HL-60/S4 treated with retinoic acid at 250 ng/mL for 4 days and 3 days (cell line): ENCODE results near the gene TBC1D3B.
"Not testable (repeated sequence)": the region's sequence is repeated elsewhere in the genome, so short reads cannot be mapped to it uniquely, and the experiment has no call there.

ENCODE experiments used
- in situ Hi-C: fragments of 300-500 bp; cut with MboI; formaldehyde crosslinking; loops from 2 replicates; pipeline ENCODE4 v1.7.0; 2022; ENCODE audit warnings: low sequenced_read_pairs

Gene TBC1D3B

DNA sequence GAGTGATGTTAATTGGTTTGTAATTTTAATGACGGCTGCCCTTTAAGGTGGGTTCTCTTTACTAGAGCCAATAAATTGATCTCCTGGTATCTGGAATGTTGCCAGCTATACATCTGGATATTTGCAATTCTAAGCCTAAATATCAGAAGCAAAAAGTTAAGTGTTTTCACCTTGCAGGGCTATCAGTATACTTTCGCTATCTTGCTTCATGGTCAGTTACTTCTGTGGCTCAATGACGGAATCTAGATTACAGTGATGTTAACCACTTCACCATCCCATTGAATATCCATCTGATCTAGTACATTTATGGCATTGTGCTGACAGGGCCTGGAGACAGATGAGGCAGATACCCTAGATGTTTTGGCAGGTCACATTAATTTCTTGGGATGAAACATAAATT, 44.5 kb downstream of the TBC1D3B start:
- in situ Hi-C loops = loop anchor here (5.0 kb wide), 1 partner anchor 50 kb away; no protein-coding TSS in a partner anchor

DNA sequence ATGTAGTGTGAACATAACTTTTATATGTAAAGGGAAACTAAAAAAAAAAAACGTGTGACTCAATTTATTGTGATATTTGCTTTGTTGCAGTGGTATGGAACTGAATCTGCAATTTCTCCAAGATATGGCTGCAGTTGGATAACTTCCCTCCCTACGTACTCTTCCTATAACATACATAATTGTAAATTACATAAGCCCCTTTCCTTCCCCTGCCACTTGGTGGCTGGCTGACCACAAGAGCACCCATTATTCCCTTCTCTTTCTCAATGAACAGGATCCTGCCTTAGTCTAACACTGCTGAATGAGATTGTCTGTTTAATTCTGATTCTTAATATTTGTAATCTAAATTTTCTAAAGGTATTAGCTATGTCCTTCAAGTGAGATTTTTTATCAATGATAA, 45.0 kb downstream of the TBC1D3B start:
- in situ Hi-C loops = loop anchor here (5.0 kb wide), 1 partner anchor 51 kb away; no protein-coding TSS in a partner anchor

DNA sequence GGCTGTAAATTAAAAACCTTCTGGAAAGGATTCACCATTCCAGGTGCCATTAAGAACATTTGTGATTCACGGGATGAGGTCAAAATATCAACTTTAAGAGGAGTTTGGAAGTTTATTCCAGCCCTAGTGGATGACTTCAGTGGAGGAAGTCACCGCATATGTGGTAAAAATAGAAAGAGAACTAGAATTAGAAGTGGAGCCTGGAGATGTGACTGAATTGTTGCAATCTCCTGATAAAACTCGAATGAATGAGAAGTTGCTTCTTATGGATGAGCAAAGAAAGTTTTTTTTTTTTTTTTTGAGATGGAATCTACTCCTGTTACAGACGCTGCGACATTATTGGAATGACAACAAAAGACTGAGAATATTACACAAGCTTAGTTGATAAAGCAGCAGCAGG, 46.1 kb downstream of the TBC1D3B start:
- in situ Hi-C loops = loop anchor here (5.0 kb wide), 1 partner anchor 52 kb away; no protein-coding TSS in a partner anchor

DNA sequence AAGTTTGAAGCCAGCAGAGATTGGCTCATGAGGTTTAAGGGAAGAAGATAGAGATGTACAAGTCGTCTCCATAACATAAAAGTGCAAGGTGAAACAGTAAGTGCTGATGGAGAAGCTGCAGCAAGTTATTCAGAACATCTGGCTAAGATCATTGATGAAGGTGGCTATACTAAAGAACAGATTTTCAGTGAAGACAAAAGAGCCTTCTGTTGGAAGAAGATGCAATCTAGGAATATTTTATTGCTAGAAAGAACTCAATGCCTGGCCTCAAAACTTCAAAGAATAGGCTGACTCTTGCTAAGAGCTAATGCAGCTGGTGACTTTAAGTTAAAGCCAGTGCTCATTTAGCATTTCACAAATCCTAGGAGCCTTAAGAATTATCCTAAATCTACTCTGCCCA, 46.8 kb downstream of the TBC1D3B start:
- in situ Hi-C loops = loop anchor here (5.0 kb wide), 1 partner anchor 53 kb away; no protein-coding TSS in a partner anchor

DNA sequence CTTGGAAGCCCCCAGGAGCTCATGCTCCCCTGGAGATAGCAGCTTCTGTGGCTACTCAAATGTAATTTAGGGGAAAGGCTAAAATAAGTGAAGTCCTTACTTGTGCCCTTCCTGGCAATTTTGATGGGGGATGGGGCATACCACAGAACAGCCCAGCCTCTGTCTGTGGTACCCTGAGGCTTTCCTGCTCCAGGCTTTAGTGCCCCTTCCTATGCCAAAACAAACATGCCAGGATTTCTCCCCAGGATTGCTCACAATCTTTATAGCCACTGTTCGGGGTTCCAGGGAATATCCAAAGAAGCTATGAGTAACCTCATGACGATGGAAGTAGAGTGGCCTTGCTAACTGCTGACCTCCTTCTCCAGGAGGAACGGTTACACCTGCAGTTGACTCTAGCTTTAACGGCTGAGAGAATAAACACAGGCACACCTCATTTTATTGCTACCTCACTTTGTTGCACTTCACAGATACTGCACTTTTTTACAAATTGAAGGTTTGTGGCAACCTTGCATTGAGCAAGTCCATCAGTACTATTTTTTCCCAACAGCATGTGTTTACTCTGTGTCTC, 47.9 kb downstream of the TBC1D3B start:
- in situ Hi-C loops = no loop called here

DNA sequence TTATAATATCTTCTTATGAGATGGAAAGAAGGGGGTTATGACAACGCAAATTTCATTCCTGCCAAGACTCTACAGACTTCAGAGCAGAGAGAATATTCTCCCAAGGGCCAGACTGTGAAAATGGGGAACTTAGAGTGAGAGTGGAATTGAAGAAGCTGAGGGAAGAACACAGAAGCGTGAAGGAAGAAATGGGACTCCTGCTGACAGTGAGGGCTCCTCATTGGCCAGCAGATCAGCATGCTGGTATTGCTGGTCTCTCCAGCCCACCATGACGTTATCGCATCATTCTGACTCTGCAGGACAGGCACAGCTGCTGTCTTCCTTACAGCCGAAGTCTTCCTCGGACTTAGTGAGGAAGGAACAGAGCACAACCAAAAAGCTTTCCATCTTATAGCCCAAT, 48.5 kb downstream of the TBC1D3B start:
- in situ Hi-C loops = no loop called here

DNA sequence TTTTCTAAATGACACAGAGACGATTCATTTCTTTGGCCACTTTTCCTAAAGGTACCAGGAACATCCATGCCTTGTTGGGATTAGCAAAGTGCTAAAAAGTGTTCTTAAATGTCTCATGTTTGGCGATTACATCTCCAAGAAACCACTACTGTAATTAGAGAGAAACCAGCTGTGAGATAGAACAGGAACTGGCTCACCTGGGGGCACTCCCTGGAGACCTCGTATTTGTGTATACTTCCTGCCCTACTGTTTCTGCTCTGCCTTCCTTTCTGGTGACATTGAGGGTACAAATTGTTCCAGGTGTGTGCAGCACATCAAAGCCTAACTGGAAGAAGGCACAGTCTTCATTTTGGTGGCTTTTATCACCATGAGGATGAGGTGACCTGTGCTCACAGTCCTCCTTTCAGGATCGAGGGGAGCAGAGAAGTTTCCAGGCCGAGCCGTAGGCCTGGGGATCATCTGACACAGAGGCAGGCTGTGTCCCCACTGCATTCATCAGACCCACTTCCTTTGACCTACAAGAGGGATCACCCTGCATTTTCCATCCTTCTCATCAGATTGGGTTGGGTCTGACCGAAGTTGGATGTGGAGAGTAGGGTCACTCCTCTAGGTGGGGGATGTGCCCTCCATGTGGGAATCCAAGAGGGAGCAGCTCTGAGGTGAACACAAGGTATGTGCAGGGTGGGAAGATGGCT, 49.1 kb downstream of the TBC1D3B start:
- in situ Hi-C loops = no loop called here

DNA sequence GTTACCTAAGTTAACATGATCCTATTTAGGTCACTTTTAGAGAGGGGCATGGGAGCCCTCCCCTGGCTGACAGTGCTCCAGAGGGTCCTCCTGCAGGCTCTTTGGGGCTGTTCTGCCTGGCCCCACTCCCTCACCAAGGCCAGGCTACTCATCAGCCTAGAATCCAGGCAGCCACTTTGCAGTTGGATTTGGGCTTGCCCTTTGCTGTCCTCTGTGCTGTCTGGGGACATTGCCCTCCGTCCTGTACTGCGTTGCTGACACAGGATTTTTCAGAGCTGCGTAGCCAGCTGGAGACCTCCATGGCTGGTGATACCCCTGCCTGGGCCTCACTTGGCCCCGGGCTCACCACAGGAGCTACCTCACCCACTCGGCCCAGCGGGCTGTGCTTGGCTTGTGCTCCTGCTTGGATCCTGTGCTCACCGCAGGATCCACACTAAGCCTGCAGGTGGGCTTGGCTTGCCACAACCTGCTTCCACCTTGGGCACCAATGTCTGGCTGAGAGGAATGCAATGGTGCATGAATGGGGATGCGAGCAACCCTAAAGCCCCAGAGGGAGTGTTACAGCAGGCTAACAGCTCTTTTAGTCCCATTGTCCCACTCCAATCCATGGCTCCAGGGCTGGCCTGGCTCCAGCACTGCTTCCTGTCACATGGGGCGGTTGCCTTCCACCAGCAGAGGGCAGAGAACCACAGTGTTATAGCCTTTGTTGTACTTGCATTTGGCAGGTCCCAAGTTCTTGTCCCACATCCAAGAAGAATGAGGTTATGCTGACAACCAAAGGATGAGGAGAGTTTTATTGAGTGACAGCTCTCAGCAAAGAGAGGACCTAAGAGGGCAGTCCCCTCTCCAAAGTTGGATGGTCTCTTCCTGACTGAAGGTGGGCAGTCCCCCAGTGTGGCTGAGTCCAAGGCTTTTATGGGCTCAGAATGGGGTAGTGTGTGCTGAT, 51.3 kb downstream of the TBC1D3B start:
- in situ Hi-C loops = no loop called here

DNA sequence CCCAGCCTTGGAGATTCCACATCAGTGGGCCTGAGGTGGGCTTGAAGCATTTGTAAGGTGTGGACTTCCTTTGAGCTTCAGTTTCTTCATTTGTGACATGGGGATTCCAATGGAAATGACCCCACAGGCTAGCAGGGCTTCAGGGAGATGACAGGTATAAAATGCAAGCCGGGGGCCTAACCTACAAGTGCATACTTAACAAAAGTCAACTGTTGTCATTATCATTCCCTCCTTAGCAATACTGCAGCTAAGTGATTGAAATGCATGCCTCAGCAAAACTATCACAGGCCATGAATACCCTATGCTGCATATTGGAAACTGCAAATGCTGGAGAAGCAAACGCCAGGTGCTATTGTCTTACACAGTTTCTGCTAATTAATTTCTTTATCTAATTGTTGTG, 53.0 kb downstream of the TBC1D3B start:
- in situ Hi-C loops = no loop called here

DNA sequence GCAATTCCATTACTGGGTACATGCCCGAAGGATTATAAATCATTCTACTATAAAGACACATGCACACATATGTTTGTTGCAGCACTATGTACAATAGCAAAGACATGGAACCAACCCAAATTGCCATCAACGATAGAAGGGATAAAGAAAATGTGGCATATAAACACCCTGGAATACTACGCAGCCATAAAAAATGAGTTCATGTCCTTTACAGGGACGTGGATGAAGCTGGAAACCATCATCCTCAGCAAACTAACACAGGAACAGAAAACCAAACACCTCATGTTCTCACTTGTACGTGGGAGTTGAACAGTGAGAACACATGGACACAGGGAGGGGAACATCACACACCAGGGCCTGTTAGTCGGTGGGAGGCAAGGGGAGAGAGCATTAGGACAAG, 55.3 kb downstream of the TBC1D3B start:
- in situ Hi-C loops = not testable (repeated sequence)

DNA sequence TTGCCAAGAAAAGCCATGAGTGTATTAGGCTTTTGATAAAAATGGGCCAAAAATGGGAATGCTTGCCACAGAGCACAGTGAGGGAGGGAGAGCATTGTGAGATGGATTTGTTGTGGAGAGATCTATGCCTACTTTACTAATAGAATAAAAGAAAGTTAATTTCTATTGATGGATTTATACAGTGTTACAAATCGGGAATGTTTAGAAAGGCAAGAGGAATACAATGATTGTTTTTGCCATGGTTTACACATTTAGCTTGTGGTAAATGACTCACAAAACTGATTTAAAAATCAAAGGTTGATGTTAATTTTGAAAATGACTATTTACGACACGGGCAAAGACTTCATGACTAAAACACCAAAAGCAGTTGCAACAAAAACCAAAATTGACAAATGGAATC, 56.2 kb downstream of the TBC1D3B start:
- in situ Hi-C loops = no loop called here

DNA sequence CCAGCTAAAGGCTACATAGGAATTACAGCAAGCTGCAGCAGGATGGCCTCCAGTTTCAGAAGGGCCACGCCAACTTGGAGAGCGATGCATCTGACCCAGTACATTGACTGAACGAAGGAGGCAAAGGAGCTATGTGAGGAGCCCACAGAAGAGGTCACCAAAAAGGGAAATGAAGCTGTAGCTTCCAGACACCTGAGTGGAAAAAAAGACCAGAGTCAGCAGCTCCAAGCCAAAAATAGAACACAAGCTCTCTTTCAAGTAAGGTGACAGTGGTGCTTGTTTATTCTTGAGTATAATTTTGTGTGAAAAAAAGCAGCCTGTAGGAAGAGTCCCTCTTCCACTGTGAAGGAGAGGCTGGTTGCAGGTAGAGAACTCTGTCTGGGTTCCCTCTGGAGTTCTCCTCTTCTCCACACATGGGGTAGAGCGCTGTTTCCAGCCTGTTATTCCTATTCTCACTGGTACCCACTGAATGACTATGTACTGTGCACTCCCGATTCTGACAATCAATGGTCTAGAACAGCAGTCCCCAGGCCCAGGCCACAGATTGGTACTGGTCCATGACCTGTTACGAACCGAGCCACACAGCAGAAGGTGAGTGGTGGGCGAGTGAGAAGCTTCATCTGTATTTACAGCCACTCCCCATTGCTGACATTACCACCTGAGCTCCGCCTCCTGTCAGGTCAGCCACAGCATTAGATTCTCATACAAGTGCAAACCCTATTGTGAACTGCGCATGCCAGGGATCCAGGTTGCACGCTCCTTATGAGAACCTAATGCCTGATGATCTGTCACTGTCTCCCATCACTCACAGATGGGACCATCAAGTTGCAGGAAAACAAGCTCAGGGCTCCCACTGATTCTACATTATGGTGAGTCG, 57.7 kb downstream of the TBC1D3B start:
- in situ Hi-C loops = no loop called here

DNA sequence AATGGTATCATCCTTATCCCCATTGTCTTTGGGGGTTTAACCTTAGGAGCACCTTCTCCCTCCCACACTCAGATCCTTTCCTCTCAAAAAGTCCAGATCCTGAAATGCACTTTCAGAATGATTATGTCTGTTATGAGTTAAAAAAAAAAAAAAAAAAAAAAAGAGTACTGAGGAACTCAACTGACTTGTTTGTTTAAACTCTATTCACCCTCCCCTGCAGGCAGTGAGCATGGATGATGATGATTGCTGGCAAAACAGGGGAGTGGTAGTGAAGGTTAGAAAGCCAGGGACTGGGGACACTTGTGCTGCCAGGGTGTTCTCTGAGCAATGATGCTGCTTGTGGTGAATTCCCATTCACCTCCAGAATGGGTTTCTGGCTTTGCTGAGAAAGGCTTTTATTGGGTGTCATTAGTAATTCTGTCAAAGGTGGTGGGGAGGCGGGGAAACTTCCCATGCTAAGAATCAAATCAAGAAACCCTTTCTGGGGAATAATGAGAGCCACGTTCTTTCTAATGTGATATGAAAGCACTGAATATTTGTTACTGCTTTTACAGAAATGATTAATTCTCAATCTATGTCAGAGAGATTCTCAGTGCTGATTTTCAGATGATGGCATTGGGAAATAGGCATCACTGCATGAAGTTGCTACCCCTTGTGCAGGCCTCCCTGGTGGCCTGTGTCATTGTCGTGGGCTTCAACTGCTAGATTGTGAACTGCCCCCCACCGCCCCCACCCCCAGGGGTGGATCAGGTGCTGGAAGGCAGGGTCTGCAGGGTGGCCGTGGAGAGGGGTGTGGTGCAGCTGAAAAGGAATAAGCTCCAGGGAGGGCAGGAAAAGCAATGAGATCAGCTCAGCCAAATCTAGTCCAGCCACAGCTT, 58.7 kb downstream of the TBC1D3B start:
- in situ Hi-C loops = no loop called here
